CD4-positive, CD25-positive, alpha-beta regulatory T cell (primary cell): ENCODE results near the gene LOXL3. TPM values are rescaled to one million over a fixed set of nuclear protein-coding genes. Genes with fewer than 3 reads are reported as not detected.

ENCODE experiments used
- ATAC-seq, 2 donors: fragments of 150-1000 bp; cut with Tn5 transposase; one replicate each; pipeline ENCODE4 v1.10.0; 2021; ENCODE audit warnings: low read depth in 2 of 2, moderate number of reproducible peaks in 2 of 2, moderate library complexity in 1 of 2
- DNase-seq, 3 donors: peaks; one replicate each; pipeline versions ENCODE4 v3.0.0 to v3.0.0-alpha.2; 2012 to 2022; ENCODE audit warnings: mixed read lengths in 1 of 3
- H3K27ac ChIP-seq: one replicate; pipeline ENCODE4 v1.7.0; 2013; ENCODE audit warnings: mild to moderate bottlenecking, low read length; ENCODE audit not compliant: insufficient read depth, poor library complexity, severe bottlenecking
- H3K27me3 ChIP-seq: one replicate; pipeline ENCODE4 v1.7.0; 2013; ENCODE audit warnings: low read length; ENCODE audit not compliant: control insufficient read depth, insufficient read depth
- H3K36me3 ChIP-seq: one replicate; pipeline ENCODE4 v1.7.0; 2013; ENCODE audit warnings: mild to moderate bottlenecking, low read length, moderate library complexity; ENCODE audit not compliant: control insufficient read depth, insufficient read depth
- H3K4me1 ChIP-seq: 2 replicates; pipeline ENCODE4 v1.7.0; 2013; ENCODE audit warnings: mild to moderate bottlenecking, low read length; ENCODE audit not compliant: insufficient read depth, control insufficient read depth, poor library complexity, severe bottlenecking
- H3K4me3 ChIP-seq: one replicate; pipeline ENCODE4 v1.7.0; 2013; ENCODE audit warnings: low read depth, mild to moderate bottlenecking, low read length, moderate library complexity
- H3K9me3 ChIP-seq, 2 experiments: 1 replicate in 1 of 2; 2 replicates in 1 of 2; pipeline ENCODE4 v1.7.0; 2013; ENCODE audit warnings: low read length in 2 of 2, mild to moderate bottlenecking in 1 of 2, moderate library complexity in 1 of 2; ENCODE audit not compliant: control insufficient read depth in 2 of 2
- H3K27ac Mint-ChIP-seq, 3 donors: one replicate each; pipeline ENCODE4 v1.8.0; 2020 to 2022; ENCODE audit warnings: mild to moderate bottlenecking in 3 of 3, mixed read lengths in 3 of 3, moderate library complexity in 2 of 3
- H3K27me3 Mint-ChIP-seq: one replicate; pipeline ENCODE4 v1.8.0; 2022; ENCODE audit warnings: mild to moderate bottlenecking, mixed read lengths
- H3K36me3 Mint-ChIP-seq: one replicate; pipeline ENCODE4 v1.8.0; 2020; ENCODE audit warnings: mixed read lengths
- H3K4me1 Mint-ChIP-seq, 4 donors: one replicate each; pipeline ENCODE4 v1.8.0; 2020 to 2022; ENCODE audit warnings: mixed read lengths in 4 of 4, mild to moderate bottlenecking in 1 of 4
- H3K4me3 Mint-ChIP-seq, 4 donors: one replicate each; pipeline ENCODE4 v1.8.0; 2020 to 2022; ENCODE audit warnings: mild to moderate bottlenecking in 4 of 4, mixed read lengths in 4 of 4, moderate library complexity in 3 of 4
- H3K9me3 Mint-ChIP-seq, 7 donors: one replicate each; pipeline ENCODE4 v1.8.0; 2020 to 2022; ENCODE audit warnings: mixed read lengths in 7 of 7, mild to moderate bottlenecking in 3 of 7, moderate library complexity in 2 of 7
- polyA plus RNA-seq, 4 donors: library from polyadenylated mRNA; unstranded; fragments of 300-500 nt; fragmentation: Illumina TruSeq; gene quantifications; one replicate each; pipeline ENCODE4 v1.2.3, GENCODE V29; 2021
- total RNA-seq: library from RNA; stranded (reverse); gene quantifications from one replicate; pipeline ENCODE4 v1.2.3, GENCODE V29; 2022

The LOXL3 gene
- total and polyA plus RNA-seq, 5 donors from 2014 or later, result 0.09 to 1.1 TPM; not detected in 3

DNA sequence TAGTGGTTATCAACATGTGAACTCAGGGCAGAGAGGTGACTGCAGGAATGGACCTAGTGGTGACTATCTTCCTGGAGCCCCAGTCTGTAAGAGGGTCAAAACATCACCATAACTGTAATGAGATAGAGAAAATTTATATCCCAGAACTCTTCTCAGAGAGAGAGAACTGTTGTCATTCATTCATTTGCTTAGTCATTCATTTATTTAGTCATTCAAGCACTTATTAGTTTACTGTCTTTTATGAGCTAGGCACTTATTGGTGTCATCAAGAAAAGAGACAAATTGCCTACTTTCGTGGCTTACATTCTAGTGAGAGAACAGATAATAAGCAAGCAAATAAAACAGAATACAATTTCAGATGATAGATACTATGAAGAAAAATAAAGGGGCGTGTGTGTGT is 34.9 kb upstream of the LOXL3 start:
- peaks cover 11 to 21% (median 19%) of the 10 kb centered on the region in 4 donors for H3K4me1 Mint-ChIP-seq
- peaks cover 10% of the 10 kb centered on the region for H3K4me1 ChIP-seq
- H3K4me3 ChIP-seq, result no peak overlapping the region
- H3K9me3 Mint-ChIP-seq, result peaks cover 0 to under 1% (median 0%) of the 10 kb centered on the region in 7 donors
- H3K4me3 Mint-ChIP-seq, result no peak overlapping the region
- no peaks in the 10 kb centered on the region for H3K36me3 Mint-ChIP-seq
- H3K36me3 ChIP-seq, result no peaks in the 10 kb centered on the region
- H3K9me3 ChIP-seq, result no peaks in the 10 kb centered on the region
- H3K27ac Mint-ChIP-seq, result no peak overlapping the region
- peaks cover 32% of the 10 kb centered on the region for H3K27me3 Mint-ChIP-seq
- DNase-seq (no peak), ATAC-seq (no peak)
- H3K27ac ChIP-seq, result no peak overlapping the region
- H3K27me3 ChIP-seq, result peaks cover 18% of the 10 kb centered on the region

GRCh38 chr2:74587664-74588277 is 34.0 kb upstream of the LOXL3 start:
- no peak overlapping the region for H3K27ac Mint-ChIP-seq
- no peak overlapping the region for H3K4me3 ChIP-seq
- DNase-seq (peak; percentile 40 to 85 (median 68)), ATAC-seq (peak; percentile 62 to 77)
- H3K36me3 Mint-ChIP-seq, result no peaks in the 10 kb centered on the region
- peaks cover 23% of the 10 kb centered on the region for H3K27me3 Mint-ChIP-seq
- H3K27ac ChIP-seq, result no peak overlapping the region
- no peaks in the 10 kb centered on the region for H3K9me3 Mint-ChIP-seq
- H3K4me3 Mint-ChIP-seq, result peak overlapping the region in 1 of 4 donors; percentile 2
- peaks cover 10% of the 10 kb centered on the region for H3K4me1 ChIP-seq
- H3K9me3 ChIP-seq, result no peaks in the 10 kb centered on the region
- no peaks in the 10 kb centered on the region for H3K36me3 ChIP-seq
- peaks cover 11 to 24% (median 19%) of the 10 kb centered on the region in 4 donors for H3K4me1 Mint-ChIP-seq
- peaks cover 12% of the 10 kb centered on the region for H3K27me3 ChIP-seq

DNA sequence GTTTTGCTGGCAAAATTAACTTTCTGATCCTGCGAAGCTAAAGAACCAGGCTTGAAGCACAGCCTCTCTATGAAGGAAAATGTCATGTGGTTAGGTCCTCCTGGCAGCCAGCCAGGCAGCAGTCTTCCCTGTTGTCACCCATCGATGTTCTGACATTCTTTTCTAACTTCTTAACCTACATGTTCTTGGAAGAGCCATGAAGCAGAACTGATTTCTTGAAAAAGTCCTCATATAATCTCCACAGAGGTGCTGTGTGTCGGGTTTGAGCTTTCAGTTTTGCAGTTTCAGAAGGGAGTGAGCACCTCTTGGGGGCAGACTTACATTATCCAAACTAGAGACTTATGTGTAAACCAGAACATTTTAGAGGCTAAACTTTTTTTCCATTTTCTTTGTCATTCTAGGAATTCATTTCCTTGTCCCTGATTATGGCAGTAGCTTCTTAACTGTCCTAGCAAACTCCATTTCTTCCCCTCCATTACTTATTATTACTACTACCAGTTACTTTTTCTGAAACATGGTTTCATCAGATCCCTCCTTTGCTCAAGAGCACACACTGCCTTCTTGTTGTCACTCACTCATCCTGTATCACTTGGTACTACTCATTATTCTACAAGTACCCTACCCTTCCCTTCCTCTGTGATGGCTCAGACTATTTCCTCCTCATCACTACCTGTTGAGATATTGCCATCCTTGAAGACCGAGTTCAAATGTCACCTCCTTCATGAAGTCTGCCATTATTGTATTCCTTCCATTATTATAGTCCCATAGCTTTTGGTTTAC is 31.9 kb upstream of the LOXL3 start:
- H3K9me3 Mint-ChIP-seq, result no peaks in the 10 kb centered on the region
- H3K4me3 Mint-ChIP-seq, result peak overlapping the region; percentile 34 to 82 (median 66)
- Histone ChIP-seq H3K27me3 (peaks cover under 1% of the 10 kb centered on the region), H3K27ac (no peak overlapping the region), H3K36me3 (no peaks in the 10 kb centered on the region), H3K4me1 (peaks cover 10% of the 10 kb centered on the region), H3K9me3 (no peaks in the 10 kb centered on the region), H3K4me3 (peak overlapping the region; percentile 63)
- ATAC-seq (peak in 1 of 2 donors; percentile 43), DNase-seq (peak in 2 of 3 donors; percentile 18 to 77)
- peaks cover 10% of the 10 kb centered on the region for H3K27me3 Mint-ChIP-seq
- H3K36me3 Mint-ChIP-seq, result no peaks in the 10 kb centered on the region
- H3K27ac Mint-ChIP-seq, result peak overlapping the region; percentile 38 to 84 (median 77)
- peaks cover 11 to 24% (median 19%) of the 10 kb centered on the region in 4 donors for H3K4me1 Mint-ChIP-seq

GRCh38 chr2:74584088-74584645 is 30.4 kb upstream of the LOXL3 start:
- Mint-ChIP-seq H3K9me3 (no peaks in the 10 kb centered on the region), H3K36me3 (no peaks in the 10 kb centered on the region)
- H3K27ac ChIP-seq, result peak overlapping the region; percentile 2

DNA sequence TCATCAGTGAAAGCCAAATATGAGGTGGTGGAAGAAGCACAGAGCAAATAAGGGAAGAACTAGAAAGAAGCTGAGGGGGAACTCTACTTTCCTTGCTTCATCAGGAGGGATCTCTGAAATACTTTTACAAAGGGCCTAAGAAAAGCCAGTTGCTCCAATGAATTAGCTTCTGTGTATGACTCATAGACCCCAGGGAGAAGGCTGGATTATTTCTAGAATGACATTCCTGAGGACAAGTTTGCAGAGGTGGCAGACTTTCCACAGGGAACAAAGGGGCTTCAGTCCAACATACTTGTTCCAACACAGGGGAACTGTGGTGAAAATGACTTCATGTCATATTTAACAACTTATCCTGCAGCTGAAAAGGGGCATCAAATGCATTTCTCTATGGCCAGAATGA is 29.8 kb upstream of the LOXL3 start:
- H3K4me1 ChIP-seq, result peaks cover 10% of the 10 kb centered on the region
- Mint-ChIP-seq H3K36me3 (no peaks in the 10 kb centered on the region), H3K9me3 (no peaks in the 10 kb centered on the region), H3K4me1 (peaks cover 11 to 25% (median 19%) of the 10 kb centered on the region in 4 donors), H3K27me3 (no peaks in the 10 kb centered on the region), H3K27ac (peak overlapping the region in 1 of 3 donors; percentile 68), H3K4me3 (no peak overlapping the region)
- no peaks in the 10 kb centered on the region for H3K9me3 ChIP-seq
- no peak overlapping the region for H3K27ac ChIP-seq
- ATAC-seq (no peak), DNase-seq (no peak)
- no peaks in the 10 kb centered on the region for H3K36me3 ChIP-seq
- no peaks in the 10 kb centered on the region for H3K27me3 ChIP-seq
- no peak overlapping the region for H3K4me3 ChIP-seq

More at GRCh38 chr2:74584088-74584645, 30.4 kb upstream of the LOXL3 start:
- no peak for ATAC-seq
- Mint-ChIP-seq H3K4me3 (no peak overlapping the region), H3K27ac (peak overlapping the region in 1 of 3 donors; percentile 64), H3K4me1 (peaks cover 11 to 24% (median 19%) of the 10 kb centered on the region in 4 donors), H3K27me3 (no peaks in the 10 kb centered on the region)
- no peaks in the 10 kb centered on the region for H3K9me3 ChIP-seq
- H3K27me3 ChIP-seq, result no peaks in the 10 kb centered on the region
- DNase-seq, result peak in 1 of 3 donors; percentile 75
- H3K4me3 ChIP-seq, result no peak overlapping the region
- H3K4me1 ChIP-seq, result peaks cover 10% of the 10 kb centered on the region
- no peaks in the 10 kb centered on the region for H3K36me3 ChIP-seq

GRCh38 chr2:74582184-74582583 is 28.4 kb upstream of the LOXL3 start:
- DNase-seq, result no peak
- ATAC-seq, result no peak
- no peaks in the 10 kb centered on the region for H3K9me3 Mint-ChIP-seq
- no peak overlapping the region for H3K27ac ChIP-seq
- H3K9me3 ChIP-seq, result no peaks in the 10 kb centered on the region
- H3K27me3 ChIP-seq, result no peaks in the 10 kb centered on the region
- peaks cover 11 to 34% (median 20%) of the 10 kb centered on the region in 4 donors for H3K4me1 Mint-ChIP-seq
- H3K36me3 ChIP-seq, result no peaks in the 10 kb centered on the region
- no peaks in the 10 kb centered on the region for H3K36me3 Mint-ChIP-seq
- no peaks in the 10 kb centered on the region for H3K27me3 Mint-ChIP-seq
- H3K27ac Mint-ChIP-seq, result no peak overlapping the region
- no peak overlapping the region for H3K4me3 Mint-ChIP-seq
- H3K4me1 ChIP-seq, result peaks cover 13% of the 10 kb centered on the region
- no peak overlapping the region for H3K4me3 ChIP-seq

GRCh38 chr2:74581463-74581862 is 27.7 kb upstream of the LOXL3 start:
- Mint-ChIP-seq H3K36me3 (no peaks in the 10 kb centered on the region), H3K27me3 (no peaks in the 10 kb centered on the region), H3K4me3 (no peak overlapping the region), H3K9me3 (no peaks in the 10 kb centered on the region), H3K4me1 (peaks cover 11 to 35% (median 20%) of the 10 kb centered on the region in 4 donors), H3K27ac (no peak overlapping the region)
- ATAC-seq, result no peak
- DNase-seq, result no peak
- H3K4me1 ChIP-seq, result peaks cover 13% of the 10 kb centered on the region
- H3K27me3 ChIP-seq, result no peaks in the 10 kb centered on the region
- no peaks in the 10 kb centered on the region for H3K36me3 ChIP-seq
- no peak overlapping the region for H3K27ac ChIP-seq
- no peaks in the 10 kb centered on the region for H3K9me3 ChIP-seq
- H3K4me3 ChIP-seq, result no peak overlapping the region
